ENCODE data around the gene ABHD14A. TPM values are rescaled to one million over a fixed set of nuclear protein-coding genes. Genes with fewer than 3 reads are reported as not detected.

Gene ABHD14A
- total RNA-seq, 1 experiment from 2014 or later, result 3.8 TPM

DNA sequence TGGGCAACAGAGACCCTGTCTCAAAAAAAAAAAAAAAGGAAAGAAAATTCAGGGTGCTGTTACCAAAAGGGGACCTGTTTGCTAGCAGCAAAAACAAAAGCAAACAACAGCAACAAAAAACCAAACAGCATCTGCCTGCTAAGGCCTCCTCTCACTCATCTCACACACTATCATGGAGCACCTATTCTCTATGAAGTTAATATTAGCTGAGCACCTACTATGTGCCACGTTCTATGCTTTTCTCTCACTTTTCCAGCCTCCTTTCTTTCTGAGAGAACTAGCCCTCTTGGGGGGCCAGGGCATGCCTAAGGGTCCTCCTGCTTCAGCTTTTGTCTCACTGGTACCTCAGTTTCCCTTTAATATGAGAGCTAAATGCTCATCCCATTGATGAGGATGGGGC lies 20.2 kb upstream of the ABHD14A start (continued):
- TF ChIP-seq, protein P1, sequence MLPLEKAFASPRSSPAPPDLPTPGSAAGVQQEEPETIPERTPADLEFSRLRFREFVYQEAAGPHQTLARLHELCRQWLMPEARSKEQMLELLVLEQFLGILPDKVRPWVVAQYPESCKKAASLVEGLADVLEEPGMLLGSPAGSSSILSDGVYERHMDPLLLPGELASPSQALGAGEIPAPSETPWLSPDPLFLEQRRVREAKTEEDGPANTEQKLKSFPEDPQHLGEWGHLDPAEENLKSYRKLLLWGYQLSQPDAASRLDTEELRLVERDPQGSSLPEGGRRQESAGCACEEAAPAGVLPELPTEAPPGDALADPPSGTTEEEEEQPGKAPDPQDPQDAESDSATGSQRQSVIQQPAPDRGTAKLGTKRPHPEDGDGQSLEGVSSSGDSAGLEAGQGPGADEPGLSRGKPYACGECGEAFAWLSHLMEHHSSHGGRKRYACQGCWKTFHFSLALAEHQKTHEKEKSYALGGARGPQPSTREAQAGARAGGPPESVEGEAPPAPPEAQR (CRISPR knock-in tag; IDR thresholded peaks at IDR 0.05), result no peak
- TF ChIP-seq JUN (CRISPR knock-in tag; IDR thresholded peaks at IDR 0.05), result no peak
- TF ChIP-seq, protein P2, sequence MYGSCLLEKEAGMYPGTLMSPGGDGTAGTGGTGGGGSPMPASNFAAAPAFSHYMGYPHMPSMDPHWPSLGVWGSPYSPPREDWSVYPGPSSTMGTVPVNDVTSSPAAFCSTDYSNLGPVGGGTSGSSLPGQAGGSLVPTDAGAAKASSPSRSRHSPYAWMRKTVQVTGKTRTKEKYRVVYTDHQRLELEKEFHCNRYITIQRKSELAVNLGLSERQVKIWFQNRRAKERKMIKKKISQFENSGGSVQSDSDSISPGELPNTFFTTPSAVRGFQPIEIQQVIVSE (CRISPR knock-in tag; IDR thresholded peaks at IDR 0.05; ENCODE audit: borderline replicate concordance), result no peak
- TF ChIP-seq, protein P3, sequence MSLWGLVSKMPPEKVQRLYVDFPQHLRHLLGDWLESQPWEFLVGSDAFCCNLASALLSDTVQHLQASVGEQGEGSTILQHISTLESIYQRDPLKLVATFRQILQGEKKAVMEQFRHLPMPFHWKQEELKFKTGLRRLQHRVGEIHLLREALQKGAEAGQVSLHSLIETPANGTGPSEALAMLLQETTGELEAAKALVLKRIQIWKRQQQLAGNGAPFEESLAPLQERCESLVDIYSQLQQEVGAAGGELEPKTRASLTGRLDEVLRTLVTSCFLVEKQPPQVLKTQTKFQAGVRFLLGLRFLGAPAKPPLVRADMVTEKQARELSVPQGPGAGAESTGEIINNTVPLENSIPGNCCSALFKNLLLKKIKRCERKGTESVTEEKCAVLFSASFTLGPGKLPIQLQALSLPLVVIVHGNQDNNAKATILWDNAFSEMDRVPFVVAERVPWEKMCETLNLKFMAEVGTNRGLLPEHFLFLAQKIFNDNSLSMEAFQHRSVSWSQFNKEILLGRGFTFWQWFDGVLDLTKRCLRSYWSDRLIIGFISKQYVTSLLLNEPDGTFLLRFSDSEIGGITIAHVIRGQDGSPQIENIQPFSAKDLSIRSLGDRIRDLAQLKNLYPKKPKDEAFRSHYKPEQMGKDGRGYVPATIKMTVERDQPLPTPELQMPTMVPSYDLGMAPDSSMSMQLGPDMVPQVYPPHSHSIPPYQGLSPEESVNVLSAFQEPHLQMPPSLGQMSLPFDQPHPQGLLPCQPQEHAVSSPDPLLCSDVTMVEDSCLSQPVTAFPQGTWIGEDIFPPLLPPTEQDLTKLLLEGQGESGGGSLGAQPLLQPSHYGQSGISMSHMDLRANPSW (CRISPR knock-in tag; conservative IDR thresholded peaks at IDR 0.05; ENCODE audit: low read depth), result no peak

DNA sequence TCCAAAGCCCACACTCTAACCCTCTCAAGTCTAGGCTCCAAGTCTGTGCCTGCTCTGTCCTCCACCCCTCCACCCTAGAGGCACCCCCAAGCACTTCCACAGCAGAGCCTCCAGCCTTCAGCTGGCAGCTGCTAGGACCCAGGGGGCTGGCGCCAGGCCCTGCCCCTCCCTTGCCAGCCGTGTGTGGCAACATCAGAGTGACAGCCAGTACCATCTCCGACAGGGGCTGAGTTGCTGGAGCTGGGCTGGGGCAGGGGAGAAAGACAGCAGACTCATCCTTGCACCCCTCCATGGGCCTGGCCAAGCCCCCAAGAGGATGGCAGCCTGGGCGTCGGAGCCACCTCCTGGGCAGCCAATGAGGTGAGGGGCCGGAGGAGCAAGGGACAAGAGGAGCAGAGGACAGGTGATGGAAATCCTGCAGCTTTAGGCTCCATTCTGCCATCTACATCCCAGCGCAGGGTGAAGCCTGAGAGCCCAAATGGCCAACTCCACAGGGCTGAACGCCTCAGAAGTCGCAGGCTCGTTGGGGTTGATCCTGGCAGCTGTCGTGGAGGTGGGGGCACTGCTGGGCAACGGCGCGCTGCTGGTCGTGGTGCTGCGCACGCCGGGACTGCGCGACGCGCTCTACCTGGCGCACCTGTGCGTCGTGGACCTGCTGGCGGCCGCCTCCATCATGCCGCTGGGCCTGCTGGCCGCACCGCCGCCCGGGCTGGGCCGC lies 19.5 kb upstream of the ABHD14A start, which contains the start of gene GPR62:
GPR62 (plus strand) TSS at position 207 of the 718 bp plus-strand sequence; CDS start at position 479, 272 bp downstream.
- ATAC-seq (peak; percentile 21), DNase-seq (ENCODE audit: low spot score) (no peak)
- Mint-ChIP-seq H3K27me3 (ENCODE audit: low read depth) (peaks cover 57% of the 10 kb centered on the region), H3K9me3 (no peaks in the 10 kb centered on the region), H3K4me1 (peaks cover 3% of the 10 kb centered on the region; the same call in 1 of the 2 replicates), H3K4me3 (peak within 1 kb of the TSS; percentile 54), H3K36me3 (no peaks in the 10 kb centered on the region), H3K27ac (no peak within 1 kb of the TSS)
- ChIA-PET CTCF (interaction anchor here (0.7 to 1.2 kb wide), 8 partner anchors 13 to 236 kb away, joined by 3 to 9 read pairs (median 4); partner anchors contain the start of genes ABHD14B, ACY1, RPL29 and RRP9), POLR2A (interaction anchor here (0.7 to 0.8 kb wide), 2 partner anchors 13 to 40 kb away, joined by 4 read pairs; partner anchors contain the start of gene RPL29)
- TF ChIP-seq, protein P4, sequence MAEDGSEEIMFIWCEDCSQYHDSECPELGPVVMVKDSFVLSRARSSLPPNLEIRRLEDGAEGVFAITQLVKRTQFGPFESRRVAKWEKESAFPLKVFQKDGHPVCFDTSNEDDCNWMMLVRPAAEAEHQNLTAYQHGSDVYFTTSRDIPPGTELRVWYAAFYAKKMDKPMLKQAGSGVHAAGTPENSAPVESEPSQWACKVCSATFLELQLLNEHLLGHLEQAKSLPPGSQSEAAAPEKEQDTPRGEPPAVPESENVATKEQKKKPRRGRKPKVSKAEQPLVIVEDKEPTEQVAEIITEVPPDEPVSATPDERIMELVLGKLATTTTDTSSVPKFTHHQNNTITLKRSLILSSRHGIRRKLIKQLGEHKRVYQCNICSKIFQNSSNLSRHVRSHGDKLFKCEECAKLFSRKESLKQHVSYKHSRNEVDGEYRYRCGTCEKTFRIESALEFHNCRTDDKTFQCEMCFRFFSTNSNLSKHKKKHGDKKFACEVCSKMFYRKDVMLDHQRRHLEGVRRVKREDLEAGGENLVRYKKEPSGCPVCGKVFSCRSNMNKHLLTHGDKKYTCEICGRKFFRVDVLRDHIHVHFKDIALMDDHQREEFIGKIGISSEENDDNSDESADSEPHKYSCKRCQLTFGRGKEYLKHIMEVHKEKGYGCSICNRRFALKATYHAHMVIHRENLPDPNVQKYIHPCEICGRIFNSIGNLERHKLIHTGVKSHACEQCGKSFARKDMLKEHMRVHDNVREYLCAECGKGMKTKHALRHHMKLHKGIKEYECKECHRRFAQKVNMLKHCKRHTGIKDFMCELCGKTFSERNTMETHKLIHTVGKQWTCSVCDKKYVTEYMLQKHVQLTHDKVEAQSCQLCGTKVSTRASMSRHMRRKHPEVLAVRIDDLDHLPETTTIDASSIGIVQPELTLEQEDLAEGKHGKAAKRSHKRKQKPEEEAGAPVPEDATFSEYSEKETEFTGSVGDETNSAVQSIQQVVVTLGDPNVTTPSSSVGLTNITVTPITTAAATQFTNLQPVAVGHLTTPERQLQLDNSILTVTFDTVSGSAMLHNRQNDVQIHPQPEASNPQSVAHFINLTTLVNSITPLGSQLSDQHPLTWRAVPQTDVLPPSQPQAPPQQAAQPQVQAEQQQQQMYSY (CRISPR knock-in tag; IDR thresholded peaks at IDR 0.05), result peak; percentile 56; the same call in 1 of the 2 replicates
- TF ChIP-seq ZNF138 (CRISPR knock-in tag; conservative IDR thresholded peaks at IDR 0.05), result no peak; the same call in 1 of the 2 replicates
- 0 out of 2 replicates have a peak, but pooled peaks have one; percentile 89 for TF ChIP-seq KAT7 (CRISPR knock-in tag; IDR thresholded peaks at IDR 0.05; ENCODE audit: borderline replicate concordance)
- no peak; the same call in 1 of the 2 replicates for TF ChIP-seq IRF2 (CRISPR knock-in tag; IDR thresholded peaks at IDR 0.05; ENCODE audit: borderline replicate concordance, low read depth)
- TF ChIP-seq, protein P1 (CRISPR knock-in tag; IDR thresholded peaks at IDR 0.05), result no peak
- 0 out of 2 replicates have a peak, but pooled peaks have one; percentile 62 for TF ChIP-seq SP1 (CRISPR knock-in tag; conservative IDR thresholded peaks at IDR 0.05)
- TF ChIP-seq, protein P5, sequence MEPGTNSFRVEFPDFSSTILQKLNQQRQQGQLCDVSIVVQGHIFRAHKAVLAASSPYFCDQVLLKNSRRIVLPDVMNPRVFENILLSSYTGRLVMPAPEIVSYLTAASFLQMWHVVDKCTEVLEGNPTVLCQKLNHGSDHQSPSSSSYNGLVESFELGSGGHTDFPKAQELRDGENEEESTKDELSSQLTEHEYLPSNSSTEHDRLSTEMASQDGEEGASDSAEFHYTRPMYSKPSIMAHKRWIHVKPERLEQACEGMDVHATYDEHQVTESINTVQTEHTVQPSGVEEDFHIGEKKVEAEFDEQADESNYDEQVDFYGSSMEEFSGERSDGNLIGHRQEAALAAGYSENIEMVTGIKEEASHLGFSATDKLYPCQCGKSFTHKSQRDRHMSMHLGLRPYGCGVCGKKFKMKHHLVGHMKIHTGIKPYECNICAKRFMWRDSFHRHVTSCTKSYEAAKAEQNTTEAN (CRISPR knock-in tag; IDR thresholded peaks at IDR 0.05), result 0 out of 2 replicates have a peak, but pooled peaks have one; percentile 38
- TF ChIP-seq, protein P6, sequence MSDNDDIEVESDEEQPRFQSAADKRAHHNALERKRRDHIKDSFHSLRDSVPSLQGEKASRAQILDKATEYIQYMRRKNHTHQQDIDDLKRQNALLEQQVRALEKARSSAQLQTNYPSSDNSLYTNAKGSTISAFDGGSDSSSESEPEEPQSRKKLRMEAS (CRISPR knock-in tag; IDR thresholded peaks at IDR 0.05), result peak; percentile 34; the same call in 1 of the 2 replicates
- TF ChIP-seq ESRRA (CRISPR knock-in tag; IDR thresholded peaks at IDR 0.05; ENCODE audit: borderline replicate concordance), result peak; percentile 85
- peak; percentile 62 for TF ChIP-seq NFYB (CRISPR knock-in tag; conservative IDR thresholded peaks at IDR 0.05; ENCODE audit: low read depth)
- TF ChIP-seq ZBTB21 (CRISPR knock-in tag; IDR thresholded peaks at IDR 0.05; ENCODE audit: borderline replicate concordance), result 0 out of 2 replicates have a peak, but pooled peaks have one; percentile 27
- TF ChIP-seq FOXK1 (CRISPR knock-in tag; IDR thresholded peaks at IDR 0.05), result peak; percentile 88
- TF ChIP-seq GABPB1 (CRISPR knock-in tag; IDR thresholded peaks at IDR 0.05), result no peak
- TF ChIP-seq ZNF219 (CRISPR knock-in tag; IDR thresholded peaks at IDR 0.05; ENCODE audit: borderline replicate concordance), result peak; percentile 96; the same call in 1 of the 2 replicates
- TF ChIP-seq NFE2L1 (CRISPR knock-in tag; IDR thresholded peaks at IDR 0.05), result peak; percentile 59; the same call in 1 of the 2 replicates
- TF ChIP-seq, protein P7, sequence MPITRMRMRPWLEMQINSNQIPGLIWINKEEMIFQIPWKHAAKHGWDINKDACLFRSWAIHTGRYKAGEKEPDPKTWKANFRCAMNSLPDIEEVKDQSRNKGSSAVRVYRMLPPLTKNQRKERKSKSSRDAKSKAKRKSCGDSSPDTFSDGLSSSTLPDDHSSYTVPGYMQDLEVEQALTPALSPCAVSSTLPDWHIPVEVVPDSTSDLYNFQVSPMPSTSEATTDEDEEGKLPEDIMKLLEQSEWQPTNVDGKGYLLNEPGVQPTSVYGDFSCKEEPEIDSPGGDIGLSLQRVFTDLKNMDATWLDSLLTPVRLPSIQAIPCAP (CRISPR knock-in tag; IDR thresholded peaks at IDR 0.05), result 0 out of 2 replicates have a peak, but pooled peaks have one; percentile 50
- TF ChIP-seq ETV6 (CRISPR knock-in tag; IDR thresholded peaks at IDR 0.05), result peak; percentile 85; the same call in 1 of the 2 replicates
- TF ChIP-seq JAZF1 (CRISPR knock-in tag; IDR thresholded peaks at IDR 0.05), result no peak
